Measurements from ENCODE around the gene SMIM35.

Gene SMIM35

DNA sequence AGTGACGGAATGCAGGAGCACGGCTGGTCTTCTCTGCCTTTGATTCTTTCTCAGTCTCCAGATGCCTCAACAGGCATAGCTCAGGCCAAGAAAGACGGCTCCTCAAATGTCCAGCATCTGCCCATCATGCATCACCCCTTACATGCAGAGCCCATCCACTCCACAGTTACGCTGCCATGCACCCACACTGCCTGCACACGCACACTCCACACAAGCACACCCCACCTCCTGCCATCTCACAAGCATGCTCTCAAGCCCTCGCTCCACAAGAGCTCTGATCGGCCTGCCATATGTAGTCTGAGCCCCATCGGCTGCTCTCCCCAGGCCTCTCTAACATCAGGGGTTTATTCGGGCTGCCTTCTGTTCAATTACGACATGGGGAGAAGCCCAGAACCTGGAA lies 47.1 kb upstream of the SMIM35 start:
- no CpG with 5 or more reads among the region's 10 CpGs for WGBS (ENCODE audit: extremely low coverage, insufficient coverage, insufficient read length)
- H3K4me3 ChIP-seq (ENCODE audit: low read depth, low read length) = no peak overlapping the region

DNA sequence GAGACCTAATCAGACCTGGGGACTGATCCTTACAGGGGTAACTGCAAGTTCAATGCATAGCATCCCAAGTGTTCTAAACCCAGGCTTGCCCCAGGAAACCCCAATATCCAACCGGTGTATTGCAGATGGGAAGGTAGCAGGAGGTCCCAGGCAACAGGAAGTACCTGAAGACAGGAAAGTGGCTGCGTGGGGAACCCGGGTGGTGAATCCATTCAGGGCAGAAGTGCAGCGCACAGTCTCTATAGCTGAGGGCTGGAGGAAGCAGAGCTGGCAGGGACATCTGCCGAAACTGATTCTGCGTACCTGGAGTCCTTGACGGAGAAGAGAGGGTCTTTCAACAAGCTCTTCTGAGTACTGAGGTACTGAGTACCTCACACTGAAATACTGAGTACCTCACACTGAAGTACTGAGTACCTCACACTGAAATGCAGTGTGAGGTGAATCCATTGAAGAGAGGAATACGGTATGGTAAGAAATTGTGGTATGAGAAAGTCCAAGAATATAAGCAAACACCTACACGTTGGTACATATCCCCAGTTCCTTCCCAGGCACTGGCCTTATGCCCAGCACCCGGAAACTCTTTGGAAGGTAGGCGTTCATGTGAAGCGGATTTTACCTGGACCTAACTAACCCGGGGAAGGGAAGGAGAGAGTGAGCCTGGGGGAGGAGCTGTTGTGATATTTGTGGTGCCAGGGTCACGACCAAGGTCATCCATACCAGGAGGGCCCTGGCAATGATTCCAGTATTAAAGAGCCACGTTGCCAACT lies 45.8 kb upstream of the SMIM35 start:
- Histone ChIP-seq H3K27me3 (ENCODE audit: insufficient read depth, low read length) (no peaks in the 10 kb centered on the region), H2BK120ac (ENCODE audit: insufficient read depth, low read length, poor library complexity) (no peak overlapping the region), H3K4ac (ENCODE audit: low read depth, low read length) (no peak overlapping the region), H3K4me2 (ENCODE audit: low read length) (no peak overlapping the region), H2BK12ac (ENCODE audit: low read length) (no peak overlapping the region), H3K18ac (ENCODE audit: low read length) (no peak overlapping the region), H3K79me1 (ENCODE audit: low read length) (no peaks in the 10 kb centered on the region), H3K14ac (ENCODE audit: low read length) (no peak overlapping the region), H4K8ac (ENCODE audit: low read depth, low read length) (no peak overlapping the region), H3K4me1 (ENCODE audit: control insufficient read depth in 1 of 2, insufficient read depth in 2 of 2, low read length in 2 of 2) (peaks cover 0 to 3% of the 10 kb centered on the region in 2 experiments), H2BK5ac (ENCODE audit: low read depth, low read length, poor library complexity) (no peak overlapping the region), H3K27ac (ENCODE audit: low read depth, low read length) (no peak overlapping the region), H3K4me3 (ENCODE audit: low read depth, low read length) (no peak overlapping the region), H3K23ac (ENCODE audit: low read length) (no peak overlapping the region), H3K36me3 (ENCODE audit: control insufficient read depth in 1 of 2, insufficient read depth in 2 of 2, low read length in 2 of 2) (no peaks in the 10 kb centered on the region), H4K91ac (ENCODE audit: low read depth, low read length) (no peak overlapping the region), H3K9me3 (ENCODE audit: insufficient read depth, low read depth, low read length) (no peaks in the 10 kb centered on the region), H3K9ac (ENCODE audit: low read length) (no peak overlapping the region), H3K79me2 (ENCODE audit: control insufficient read depth, insufficient read depth, low read length, poor library complexity) (no peaks in the 10 kb centered on the region), H2AFZ (ENCODE audit: insufficient read depth, low read length, poor library complexity) (no peak overlapping the region), H4K12ac (ENCODE audit: low read depth, low read length) (no peak overlapping the region), H2AK5ac (ENCODE audit: low read length) (no peak overlapping the region)
- WGBS (ENCODE audit: extremely low coverage, insufficient coverage, insufficient read length) = no CpG with 5 or more reads among the region's 15 CpGs
- no peak for DNase-seq

More for the DNA sequence above, 47.1 kb upstream of the SMIM35 start:
- Histone ChIP-seq H3K9ac (ENCODE audit: low read length) (no peak overlapping the region), H2BK12ac (ENCODE audit: low read length) (no peak overlapping the region), H3K4ac (ENCODE audit: low read depth, low read length) (no peak overlapping the region), H3K18ac (ENCODE audit: low read length) (no peak overlapping the region), H3K23ac (ENCODE audit: low read length) (no peak overlapping the region), H3K4me2 (ENCODE audit: low read length) (no peak overlapping the region), H2AK5ac (ENCODE audit: low read length) (no peak overlapping the region), H2AFZ (ENCODE audit: insufficient read depth, low read length, poor library complexity) (no peak overlapping the region), H3K9me3 (ENCODE audit: insufficient read depth, low read depth, low read length) (peaks cover 2% of the 10 kb centered on the region), H3K27ac (ENCODE audit: low read depth, low read length) (no peak overlapping the region), H3K27me3 (ENCODE audit: insufficient read depth, low read length) (no peaks in the 10 kb centered on the region), H2BK5ac (ENCODE audit: low read depth, low read length, poor library complexity) (no peak overlapping the region), H3K4me1 (ENCODE audit: control insufficient read depth in 1 of 2, insufficient read depth in 2 of 2, low read length in 2 of 2) (peaks cover 0 to 4% of the 10 kb centered on the region in 2 experiments), H4K91ac (ENCODE audit: low read depth, low read length) (no peak overlapping the region), H4K8ac (ENCODE audit: low read depth, low read length) (no peak overlapping the region), H3K14ac (ENCODE audit: low read length) (no peak overlapping the region), H2BK120ac (ENCODE audit: insufficient read depth, low read length, poor library complexity) (no peak overlapping the region), H4K12ac (ENCODE audit: low read depth, low read length) (no peak overlapping the region), H3K79me1 (ENCODE audit: low read length) (no peaks in the 10 kb centered on the region), H3K36me3 (ENCODE audit: control insufficient read depth in 1 of 2, insufficient read depth in 2 of 2, low read length in 2 of 2) (no peaks in the 10 kb centered on the region), H3K79me2 (ENCODE audit: control insufficient read depth, insufficient read depth, low read length, poor library complexity) (no peaks in the 10 kb centered on the region)
- DNase-seq = no peak

DNA sequence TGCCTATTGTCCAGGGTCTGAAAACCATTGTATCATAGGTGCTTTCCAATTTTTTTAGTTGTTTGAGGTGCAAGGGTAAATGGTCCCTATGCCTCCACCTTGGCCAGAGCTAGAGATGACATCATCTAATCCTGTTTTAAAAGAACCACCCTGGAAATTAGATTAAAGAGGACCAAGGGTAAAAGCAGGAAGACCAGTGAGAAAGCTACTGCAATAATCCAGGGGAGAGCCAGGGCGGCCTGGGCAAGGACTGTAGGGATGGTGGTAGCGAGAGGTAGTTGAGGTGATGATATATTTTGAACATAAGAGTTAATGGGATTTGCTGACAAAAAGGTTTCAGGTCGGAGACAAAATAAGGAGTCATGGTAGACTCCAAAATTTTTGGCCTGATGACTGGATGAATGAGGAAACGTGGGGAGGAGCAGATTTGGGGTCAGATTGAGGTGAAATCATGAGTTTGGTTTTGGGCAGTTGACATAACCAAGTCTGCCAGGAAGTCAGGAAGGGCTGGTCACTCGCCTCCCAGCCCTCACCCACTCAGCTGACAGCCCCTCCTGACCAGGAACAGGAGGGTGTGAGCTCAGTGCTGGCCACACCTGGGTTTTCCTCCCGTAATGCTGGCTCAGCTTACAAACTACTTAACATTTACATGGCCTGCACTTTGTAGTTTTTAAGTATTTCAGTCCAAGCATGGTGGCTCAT lies 42.9 kb upstream of the SMIM35 start:
- no peak for DNase-seq
- H3K4ac ChIP-seq (ENCODE audit: low read depth, low read length) = no peak overlapping the region

DNA sequence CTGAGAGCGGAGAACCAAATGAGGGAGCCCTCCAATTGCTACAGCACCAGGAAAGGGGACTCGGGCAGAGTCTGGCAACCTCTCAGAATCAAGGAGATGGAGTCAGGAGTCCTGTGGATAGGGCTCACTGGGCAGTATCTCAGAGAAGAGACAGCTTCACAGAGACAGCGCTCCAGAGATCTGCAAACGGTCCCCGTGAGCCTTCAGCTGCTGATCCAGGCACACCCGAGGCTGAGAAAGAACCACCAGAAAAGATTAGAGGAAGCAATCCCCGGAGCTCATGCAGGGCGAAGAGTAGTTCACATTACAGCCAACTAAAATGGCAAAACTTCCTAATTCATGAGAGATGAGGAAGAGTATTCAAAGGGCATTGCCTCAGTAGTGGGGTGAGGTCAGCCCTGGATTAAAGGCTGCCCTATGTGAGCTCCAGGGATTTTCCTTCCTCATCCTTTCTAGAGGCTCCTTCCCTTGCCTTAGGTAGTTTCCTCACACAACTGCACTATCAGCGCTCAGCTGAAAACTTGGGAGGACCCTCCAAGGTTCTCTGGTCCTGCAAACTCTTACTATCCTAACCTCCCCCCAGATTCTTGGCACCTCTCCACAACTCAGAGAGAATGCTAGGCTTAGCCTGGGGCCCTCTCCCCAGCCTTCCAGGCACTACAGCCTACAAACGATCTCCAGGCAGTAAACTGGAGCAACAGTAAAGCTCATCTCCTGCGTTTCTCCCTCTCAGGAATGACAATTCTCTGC lies 42.1 kb upstream of the SMIM35 start:
- Histone ChIP-seq H2AFZ (ENCODE audit: insufficient read depth, low read length, poor library complexity) (no peak overlapping the region), H4K12ac (ENCODE audit: low read depth, low read length) (no peak overlapping the region), H2BK5ac (ENCODE audit: low read depth, low read length, poor library complexity) (no peak overlapping the region), H3K14ac (ENCODE audit: low read length) (no peak overlapping the region), H3K4me3 (ENCODE audit: low read depth, low read length) (no peak overlapping the region), H2BK120ac (ENCODE audit: insufficient read depth, low read length, poor library complexity) (no peak overlapping the region), H3K4me1 (ENCODE audit: control insufficient read depth in 1 of 2, insufficient read depth in 2 of 2, low read length in 2 of 2) (peaks cover 0 to 3% of the 10 kb centered on the region in 2 experiments), H3K9ac (ENCODE audit: low read length) (no peak overlapping the region), H3K4me2 (ENCODE audit: low read length) (no peak overlapping the region), H3K27me3 (ENCODE audit: insufficient read depth, low read length) (no peaks in the 10 kb centered on the region), H4K91ac (ENCODE audit: low read depth, low read length) (no peak overlapping the region), H3K27ac (ENCODE audit: low read depth, low read length) (no peak overlapping the region), H3K23ac (ENCODE audit: low read length) (no peak overlapping the region), H2BK12ac (ENCODE audit: low read length) (no peak overlapping the region), H2AK5ac (ENCODE audit: low read length) (no peak overlapping the region), H4K8ac (ENCODE audit: low read depth, low read length) (no peak overlapping the region), H3K79me2 (ENCODE audit: control insufficient read depth, insufficient read depth, low read length, poor library complexity) (no peaks in the 10 kb centered on the region), H3K79me1 (ENCODE audit: low read length) (no peaks in the 10 kb centered on the region), H3K9me3 (ENCODE audit: insufficient read depth, low read depth, low read length) (no peaks in the 10 kb centered on the region), H3K4ac (ENCODE audit: low read depth, low read length) (no peak overlapping the region), H3K36me3 (ENCODE audit: control insufficient read depth in 1 of 2, insufficient read depth in 2 of 2, low read length in 2 of 2) (no peaks in the 10 kb centered on the region), H3K18ac (ENCODE audit: low read length) (no peak overlapping the region)
- WGBS (ENCODE audit: extremely low coverage, insufficient coverage, insufficient read length) = no CpG with 5 or more reads among the region's 11 CpGs
- DNase-seq = no peak

More for the DNA sequence above, 42.9 kb upstream of the SMIM35 start:
- no peak overlapping the region for H3K4me3 ChIP-seq (ENCODE audit: low read depth, low read length)
- H3K23ac ChIP-seq (ENCODE audit: low read length) = no peak overlapping the region
- no peak overlapping the region for H2BK12ac ChIP-seq (ENCODE audit: low read length)
- no peak overlapping the region for H2AFZ ChIP-seq (ENCODE audit: insufficient read depth, low read length, poor library complexity)
- H4K8ac ChIP-seq (ENCODE audit: low read depth, low read length) = no peak overlapping the region
- no peaks in the 10 kb centered on the region for H3K79me2 ChIP-seq (ENCODE audit: control insufficient read depth, insufficient read depth, low read length, poor library complexity)
- H2BK120ac ChIP-seq (ENCODE audit: insufficient read depth, low read length, poor library complexity) = no peak overlapping the region
- H3K27me3 ChIP-seq (ENCODE audit: insufficient read depth, low read length) = no peaks in the 10 kb centered on the region
- H3K4me1 ChIP-seq (ENCODE audit: control insufficient read depth in 1 of 2, insufficient read depth in 2 of 2, low read length in 2 of 2) = peaks cover 0 to 3% of the 10 kb centered on the region in 2 experiments
- no peaks in the 10 kb centered on the region for H3K9me3 ChIP-seq (ENCODE audit: insufficient read depth, low read depth, low read length)
- no peak overlapping the region for H4K12ac ChIP-seq (ENCODE audit: low read depth, low read length)
- H3K9ac ChIP-seq (ENCODE audit: low read length) = no peak overlapping the region
- H3K18ac ChIP-seq (ENCODE audit: low read length) = no peak overlapping the region
- no peaks in the 10 kb centered on the region for H3K79me1 ChIP-seq (ENCODE audit: low read length)
- H3K27ac ChIP-seq (ENCODE audit: low read depth, low read length) = no peak overlapping the region
- H3K36me3 ChIP-seq (ENCODE audit: control insufficient read depth in 1 of 2, insufficient read depth in 2 of 2, low read length in 2 of 2) = no peaks in the 10 kb centered on the region
- H3K4me2 ChIP-seq (ENCODE audit: low read length) = no peak overlapping the region
- H2AK5ac ChIP-seq (ENCODE audit: low read length) = no peak overlapping the region
- H4K91ac ChIP-seq (ENCODE audit: low read depth, low read length) = no peak overlapping the region
- no peak overlapping the region for H3K14ac ChIP-seq (ENCODE audit: low read length)
- no CpG with 5 or more reads among the region's 6 CpGs for WGBS (ENCODE audit: extremely low coverage, insufficient coverage, insufficient read length)
- no peak overlapping the region for H2BK5ac ChIP-seq (ENCODE audit: low read depth, low read length, poor library complexity)
